NCI-H1930 (cell line): Measurements from ENCODE around the gene MBD6.
A peak's percentile ranks its signal among the peaks of the same experiment; 100 is the strongest.

ENCODE experiments used
- DNase-seq, 2 experiments: peaks; one replicate each; lab custom pipeline; 2025; lab: John Stamatoyannopoulos, UW

The MBD6 gene, protein sequence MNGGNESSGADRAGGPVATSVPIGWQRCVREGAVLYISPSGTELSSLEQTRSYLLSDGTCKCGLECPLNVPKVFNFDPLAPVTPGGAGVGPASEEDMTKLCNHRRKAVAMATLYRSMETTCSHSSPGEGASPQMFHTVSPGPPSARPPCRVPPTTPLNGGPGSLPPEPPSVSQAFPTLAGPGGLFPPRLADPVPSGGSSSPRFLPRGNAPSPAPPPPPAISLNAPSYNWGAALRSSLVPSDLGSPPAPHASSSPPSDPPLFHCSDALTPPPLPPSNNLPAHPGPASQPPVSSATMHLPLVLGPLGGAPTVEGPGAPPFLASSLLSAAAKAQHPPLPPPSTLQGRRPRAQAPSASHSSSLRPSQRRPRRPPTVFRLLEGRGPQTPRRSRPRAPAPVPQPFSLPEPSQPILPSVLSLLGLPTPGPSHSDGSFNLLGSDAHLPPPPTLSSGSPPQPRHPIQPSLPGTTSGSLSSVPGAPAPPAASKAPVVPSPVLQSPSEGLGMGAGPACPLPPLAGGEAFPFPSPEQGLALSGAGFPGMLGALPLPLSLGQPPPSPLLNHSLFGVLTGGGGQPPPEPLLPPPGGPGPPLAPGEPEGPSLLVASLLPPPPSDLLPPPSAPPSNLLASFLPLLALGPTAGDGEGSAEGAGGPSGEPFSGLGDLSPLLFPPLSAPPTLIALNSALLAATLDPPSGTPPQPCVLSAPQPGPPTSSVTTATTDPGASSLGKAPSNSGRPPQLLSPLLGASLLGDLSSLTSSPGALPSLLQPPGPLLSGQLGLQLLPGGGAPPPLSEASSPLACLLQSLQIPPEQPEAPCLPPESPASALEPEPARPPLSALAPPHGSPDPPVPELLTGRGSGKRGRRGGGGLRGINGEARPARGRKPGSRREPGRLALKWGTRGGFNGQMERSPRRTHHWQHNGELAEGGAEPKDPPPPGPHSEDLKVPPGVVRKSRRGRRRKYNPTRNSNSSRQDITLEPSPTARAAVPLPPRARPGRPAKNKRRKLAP

DNA sequence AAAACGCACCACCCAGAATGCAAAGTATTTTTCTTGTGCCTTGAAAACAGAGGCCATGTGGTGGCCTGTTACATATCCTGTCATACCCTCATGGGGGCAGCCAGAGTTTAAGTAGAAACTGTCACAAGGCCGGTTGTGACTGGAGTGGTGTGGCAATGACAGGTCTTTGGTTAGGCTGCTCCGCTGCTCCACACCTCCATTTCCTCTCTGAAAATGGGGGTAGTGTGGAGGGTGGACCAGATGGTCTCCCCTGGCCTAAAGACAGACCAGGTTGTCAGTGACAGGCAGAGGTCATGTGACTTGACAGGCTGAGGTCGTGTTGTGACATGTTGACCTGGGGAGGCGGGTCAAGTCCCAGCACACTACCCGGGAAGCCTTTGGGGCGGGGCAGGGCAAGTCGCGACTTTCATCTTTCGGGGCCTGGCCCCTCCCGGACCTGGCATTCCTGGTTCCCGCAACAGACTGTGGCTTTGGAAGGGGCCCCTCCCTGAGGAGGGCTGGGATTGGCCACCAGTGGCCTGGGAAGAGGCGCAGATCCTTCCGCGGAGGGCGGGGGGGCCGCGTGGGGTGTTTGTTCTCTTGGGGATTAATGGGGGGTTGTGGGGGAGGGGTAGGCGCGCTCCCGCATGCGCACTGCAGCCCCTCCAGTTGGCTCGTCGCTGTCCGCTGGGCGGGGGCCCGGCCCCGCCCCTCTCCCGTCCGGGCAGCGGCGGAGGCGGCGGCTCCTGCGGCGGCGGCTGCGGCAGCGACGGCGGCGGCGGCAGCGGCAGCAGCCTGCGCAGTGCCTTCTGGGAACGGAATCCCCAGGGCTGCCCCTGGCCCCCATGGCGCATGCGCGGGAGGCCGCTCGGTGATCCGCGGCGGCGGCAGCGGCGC, at the start of gene MBD6:
Gene MBD6 (plus strand): TSS at position 814 of the 876 bp plus-strand sequence. CDS start 1,480 bp downstream, outside the sequence.
- DNase-seq, result peak; percentile 70 to 86

DNA sequence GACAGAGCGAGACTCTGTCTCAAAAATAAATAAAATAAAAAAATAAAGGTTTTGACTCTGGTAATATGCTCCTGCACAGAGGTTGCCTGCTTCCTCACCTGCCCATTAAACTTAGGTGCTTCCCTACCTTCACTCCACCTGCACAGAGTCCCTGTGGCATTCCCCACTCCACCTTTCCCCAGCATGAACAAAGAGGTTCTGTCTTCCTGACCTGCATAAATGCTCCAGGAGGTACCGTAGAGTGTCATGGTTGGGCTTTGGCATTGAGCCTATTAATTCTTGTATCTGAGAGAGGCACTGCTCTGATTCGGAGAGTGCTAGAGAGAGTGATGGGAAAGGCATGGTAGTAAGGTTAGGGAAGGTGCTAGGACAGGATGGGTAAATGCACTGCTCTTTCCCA, 49.2 kb upstream of the MBD6 start:
- DNase-seq, result no peak

GRCh38 chr12:57473886-57474285, 48.7 kb upstream of the MBD6 start:
- no peak for DNase-seq

GRCh38 chr12:57474430-57474829, 48.2 kb upstream of the MBD6 start:
- DNase-seq, result no peak

- no peak for DNase-seq
These were observed 47.8 kb upstream of the MBD6 start for GRCh38 chr12:57474862-57475261.

GRCh38 chr12:57475271-57476161, 47.1 kb upstream of the MBD6 start:
- no peak for DNase-seq

DNA sequence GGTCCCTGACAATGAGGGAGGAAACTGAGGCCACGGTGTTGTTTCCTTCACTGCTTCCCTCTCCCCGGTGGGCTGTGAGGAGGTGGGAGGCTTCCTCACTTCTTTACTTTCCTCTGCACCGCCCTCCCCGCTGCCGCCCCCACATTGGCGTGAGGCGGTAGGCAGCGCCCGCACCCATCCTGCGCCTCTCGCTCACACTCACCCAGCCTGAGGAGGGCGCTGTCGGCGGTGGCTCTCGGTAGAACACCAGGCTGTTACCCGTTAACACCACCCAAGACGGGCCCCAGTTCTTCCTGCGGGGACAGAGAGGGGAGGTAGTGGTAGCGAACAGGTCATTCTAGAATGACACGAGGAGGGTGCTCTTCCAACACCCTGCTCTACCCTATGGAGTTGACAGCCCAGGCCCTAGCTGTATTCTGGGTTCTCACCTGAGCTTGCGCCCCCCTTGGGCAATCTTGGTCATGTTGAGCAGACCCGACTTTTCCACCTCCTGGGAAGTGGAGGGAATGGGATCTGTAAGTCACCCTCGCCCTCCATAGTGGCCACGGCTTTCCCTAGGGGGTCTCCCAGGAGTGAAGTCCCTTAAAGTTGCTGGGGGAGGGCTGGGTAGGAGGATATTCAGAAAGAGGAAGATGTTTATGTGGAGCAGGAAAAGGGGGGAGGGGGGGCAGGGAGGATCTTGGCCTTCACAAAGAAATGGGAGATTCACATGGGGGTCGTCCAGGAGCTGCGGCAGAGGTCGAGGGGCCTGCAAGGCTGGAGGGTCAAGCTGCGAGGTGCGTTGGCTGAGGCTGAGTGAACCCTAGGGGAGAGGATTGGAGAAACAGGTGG, 46.2 kb upstream of the MBD6 start:
- peak in 1 of 2 experiments; percentile 28 for DNase-seq

- DNase-seq, result no peak
These were observed 45.5 kb upstream of the MBD6 start for GRCh38 chr12:57476993-57477709.

GRCh38 chr12:57477710-57478681, 44.6 kb upstream of the MBD6 start:
- DNase-seq, result no peak

GRCh38 chr12:57479043-57479375, 43.6 kb upstream of the MBD6 start:
- DNase-seq, result no peak

- no peak for DNase-seq
These were observed 43.1 kb upstream of the MBD6 start, which contains the start of gene ARHGAP9 for GRCh38 chr12:57479376-57480115. TSS of gene ARHGAP9 (minus strand) at chr12:57479866. CDS start at chr12:57479406, 460 bp downstream.

- no peak for DNase-seq
These were observed 41.0 kb upstream of the MBD6 start for GRCh38 chr12:57481671-57482070.

- no peak for DNase-seq
These were observed 39.2 kb upstream of the MBD6 start for GRCh38 chr12:57483466-57483865.

- DNase-seq, result no peak
These were observed 36.9 kb upstream of the MBD6 start for GRCh38 chr12:57485695-57486094.

- no peak for DNase-seq
These were observed 35.5 kb upstream of the MBD6 start for GRCh38 chr12:57487055-57487596.

GRCh38 chr12:57487597-57488401, 34.8 kb upstream of the MBD6 start, which contains the start of gene MARS1:
TSS of gene MARS1 (plus strand) at chr12:57488068. CDS start at chr12:57488091, 23 bp downstream.
- DNase-seq, result peak; percentile 93 to 96
